Right ventricle myocardium superior (tissue), 1 donor: ENCODE measurements around the gene ATXN1. TPM values are rescaled to one million over a fixed set of nuclear protein-coding genes. Genes with fewer than 3 reads are reported as not detected.

Source experiments
- ATAC-seq: fragments of 200-7000 bp; cut with Tn5 transposase; one replicate; pipeline ENCODE4 v1.9.1; 2020; ENCODE audit warnings: mild to moderate bottlenecking; ENCODE audit not compliant: poor library complexity
- DNase-seq: peaks from one replicate; pipeline ENCODE4 v3.0.0-alpha.2; 2020
- intact Hi-C: fragments of 100-400 bp; cut with DNase I; formaldehyde crosslinking; loops from one replicate; pipeline ENCODE4 v1.11.2; 2022
- total RNA-seq: library from RNA; stranded (reverse); fragmentation: NEBNext Ultra II Directional; extraction: Animal tissue kit (Norgen Biotek cat#: 25700); gene quantifications from one replicate; pipeline ENCODE4 v1.2.1, GENCODE V29; 2021
- donor health status: DM: no; HTN: yes; CAD: no; lungs with severe emphysema.

ATXN1 gene
- total RNA-seq, 1 donor from 2014 or later = 36.1 TPM

DNA sequence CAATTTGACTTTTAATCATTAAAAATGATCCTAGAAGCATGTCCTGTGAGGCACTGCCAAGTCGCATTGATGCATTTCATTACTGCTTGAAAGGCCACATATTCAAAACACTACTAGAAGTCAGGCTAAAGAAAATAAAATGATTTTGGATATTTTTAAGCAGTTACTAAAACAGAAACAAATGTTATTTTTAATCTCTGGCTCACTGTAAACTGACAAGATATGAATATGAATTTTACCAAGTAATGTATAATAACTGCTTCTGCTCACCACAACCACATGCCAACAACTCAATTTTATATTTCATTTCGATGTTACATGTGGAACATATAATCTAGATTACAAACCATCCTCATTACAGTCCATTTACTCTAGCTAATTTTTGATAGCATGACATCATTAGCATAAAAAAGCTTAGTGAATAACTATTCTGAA is 90.6 kb downstream of the ATXN1 start:
- ATAC-seq (no peak), DNase-seq (no peak)
- intact Hi-C loops = no loop called here

DNA sequence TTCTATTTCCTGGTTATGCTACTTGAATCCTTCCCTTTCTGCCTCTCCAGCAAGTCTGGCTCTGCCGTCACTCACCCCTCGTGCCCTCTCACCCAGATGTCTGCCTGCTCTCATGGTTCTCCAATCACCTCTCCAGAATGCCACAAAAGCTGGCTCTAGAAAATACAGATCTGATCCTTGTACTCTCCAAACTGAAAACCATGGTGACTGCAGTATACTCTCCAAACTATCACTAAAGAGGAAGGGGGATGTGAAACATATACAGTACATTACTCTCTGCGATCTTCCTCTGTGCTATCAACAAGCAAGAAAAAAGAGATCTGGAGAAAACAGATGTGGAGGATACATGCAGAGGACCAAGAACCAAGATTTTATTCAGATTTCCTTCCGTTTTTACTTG is 91.1 kb downstream of the ATXN1 start:
- DNase-seq (peak; percentile 75), ATAC-seq (peak; percentile 88)
- intact Hi-C loops = no loop called here

DNA sequence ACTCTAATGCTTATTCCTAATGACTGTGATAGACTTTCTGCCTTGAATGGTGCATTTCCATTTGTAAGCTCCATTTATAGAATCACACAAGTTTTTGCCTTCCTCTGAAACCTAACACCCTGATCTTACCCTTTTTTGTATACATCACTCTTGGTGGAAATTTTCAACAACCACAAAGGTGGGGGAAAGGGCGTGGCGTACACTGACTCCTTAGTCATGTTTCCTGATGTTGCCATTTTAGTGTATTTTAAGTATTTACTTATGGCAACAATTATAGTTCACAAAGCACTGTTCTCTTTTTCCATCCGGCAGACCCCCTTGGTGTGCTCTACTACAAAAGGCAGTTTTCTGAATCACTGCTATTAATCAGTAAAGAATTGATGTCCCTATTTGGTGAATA is 92.0 kb downstream of the ATXN1 start:
- no peak for ATAC-seq

DNA sequence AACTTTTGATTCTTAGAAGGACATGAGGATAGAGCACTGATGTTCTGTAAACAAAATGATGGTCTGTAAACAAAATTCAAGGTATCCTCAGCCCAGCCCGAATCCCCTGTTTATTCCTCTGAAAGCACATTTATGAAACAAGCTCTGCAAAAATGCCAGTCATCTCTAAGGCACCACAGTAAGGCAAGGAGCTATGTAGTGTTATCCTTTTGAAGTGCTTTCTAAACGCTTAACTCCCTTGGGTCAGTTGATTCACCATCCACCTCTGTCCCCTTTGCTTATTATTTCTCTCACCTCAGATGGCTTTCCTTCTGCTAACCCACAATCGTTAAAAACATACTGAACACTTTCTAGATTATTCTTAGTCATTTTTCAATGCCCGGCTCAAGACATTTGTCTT is 93.8 kb downstream of the ATXN1 start:
- DNase-seq = no peak
- no peak for ATAC-seq
- intact Hi-C loops = no loop called here

More for the DNA sequence above, 92.0 kb downstream of the ATXN1 start:
- intact Hi-C loops = no loop called here
- no peak for DNase-seq

DNA sequence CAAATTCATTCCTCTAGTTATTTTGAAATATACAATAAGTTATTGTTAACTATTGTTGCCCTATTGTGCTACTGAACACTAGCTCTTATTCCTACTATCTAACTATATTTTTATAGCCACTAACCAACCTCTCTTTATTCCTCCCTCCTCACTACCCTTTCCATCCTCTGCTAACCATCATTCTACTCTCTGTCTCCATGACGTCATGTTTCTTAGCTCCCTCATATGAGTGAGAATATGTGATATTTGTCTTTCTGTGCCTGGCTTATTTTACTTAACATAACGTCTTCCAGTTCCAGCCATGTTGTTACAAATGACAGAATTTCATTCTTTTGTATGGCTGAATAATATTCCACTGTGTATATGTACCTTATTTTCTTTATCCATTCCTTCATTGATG is 95.3 kb downstream of the ATXN1 start:
- DNase-seq (no peak), ATAC-seq (no peak)
- intact Hi-C loops = no loop called here

DNA sequence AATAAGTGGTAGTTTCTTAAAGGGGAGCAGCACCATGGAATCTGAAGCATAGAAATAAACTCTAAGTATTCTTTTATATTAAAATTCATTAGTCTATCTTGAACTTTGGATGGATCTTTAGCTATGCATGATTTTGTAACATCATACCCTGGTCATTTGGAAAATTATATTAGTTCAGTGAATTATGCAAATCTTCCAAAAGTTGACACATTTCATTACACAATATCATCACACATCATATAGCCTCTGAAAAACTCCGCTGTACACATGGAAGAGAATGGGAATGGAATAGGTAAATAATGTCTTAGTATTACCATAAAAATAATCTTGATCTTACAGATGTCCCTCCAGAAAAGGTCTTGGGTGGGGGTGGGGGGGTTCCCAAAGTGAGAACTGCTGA is 96.1 kb downstream of the ATXN1 start:
- DNase-seq (no peak), ATAC-seq (no peak)
- intact Hi-C loops = no loop called here

DNA sequence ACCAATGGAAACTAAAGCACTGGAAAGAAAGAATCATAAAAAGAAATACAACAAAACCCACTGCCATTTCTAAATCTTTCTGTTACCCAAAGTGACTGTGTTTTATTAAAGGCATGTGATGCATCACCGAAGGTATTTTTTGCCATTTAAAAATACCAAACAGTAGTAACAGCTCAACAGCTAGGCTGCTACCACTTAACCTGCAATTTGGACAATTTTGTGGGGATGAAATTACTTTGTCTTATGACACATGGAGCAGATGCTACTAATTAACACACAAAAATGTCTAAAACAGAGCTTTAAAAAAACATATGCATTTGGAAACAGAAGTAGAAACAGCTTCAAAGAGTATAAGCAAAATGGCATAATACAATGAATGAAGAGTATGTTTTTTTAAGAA is 97.4 kb downstream of the ATXN1 start:
- DNase-seq = no peak
- ATAC-seq = no peak
- intact Hi-C loops = no loop called here

DNA sequence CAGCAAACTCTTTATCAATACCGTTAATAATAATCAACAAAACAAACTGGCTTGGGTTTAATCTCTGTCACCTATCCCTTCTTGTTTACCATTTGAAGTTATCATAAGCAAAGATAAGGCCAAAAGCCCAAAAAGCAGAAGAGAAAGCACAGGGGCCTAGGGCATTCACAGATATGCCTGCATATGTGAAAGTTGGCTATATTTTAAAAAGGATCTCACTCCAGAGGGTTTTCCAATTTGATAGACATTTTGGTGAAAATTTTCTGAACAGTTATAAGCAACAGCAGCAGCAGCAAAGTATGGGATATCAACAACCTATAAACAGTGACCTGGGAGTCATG is 101.1 kb downstream of the ATXN1 start:
- intact Hi-C loops = no loop called here
- DNase-seq (no peak), ATAC-seq (no peak)

DNA sequence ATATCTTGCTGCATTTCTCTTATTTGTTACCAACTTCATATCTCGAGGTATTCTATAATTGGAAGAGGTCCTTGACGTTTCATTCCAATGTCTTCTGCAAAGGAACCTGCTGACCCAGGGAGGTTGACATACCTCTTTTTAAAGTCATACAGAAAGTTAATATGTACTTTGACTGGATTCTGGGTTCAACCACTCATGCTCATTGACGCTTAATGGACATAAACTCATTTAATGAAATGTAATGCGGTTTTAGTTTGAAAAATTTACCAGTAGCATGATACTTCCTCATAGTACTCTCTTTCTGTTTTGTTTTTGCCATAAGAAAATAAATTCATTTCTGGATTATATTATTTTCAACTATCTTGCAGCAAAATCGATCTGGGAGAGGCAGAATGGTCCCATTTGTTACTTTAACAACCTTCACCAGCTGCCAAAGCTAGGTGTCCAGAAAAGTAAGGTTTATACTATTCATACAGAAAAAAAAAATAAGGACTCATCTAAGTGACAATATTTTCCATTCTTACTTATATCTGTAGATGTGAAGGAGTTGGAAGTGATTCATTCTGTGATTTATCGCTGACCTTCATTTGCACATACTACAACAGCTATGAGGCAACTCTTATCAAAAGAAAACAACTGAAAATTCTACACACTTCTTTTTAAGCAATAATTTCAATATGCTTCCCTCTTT is 101.6 kb downstream of the ATXN1 start:
- ATAC-seq (no peak), DNase-seq (no peak)
- intact Hi-C loops = no loop called here

DNA sequence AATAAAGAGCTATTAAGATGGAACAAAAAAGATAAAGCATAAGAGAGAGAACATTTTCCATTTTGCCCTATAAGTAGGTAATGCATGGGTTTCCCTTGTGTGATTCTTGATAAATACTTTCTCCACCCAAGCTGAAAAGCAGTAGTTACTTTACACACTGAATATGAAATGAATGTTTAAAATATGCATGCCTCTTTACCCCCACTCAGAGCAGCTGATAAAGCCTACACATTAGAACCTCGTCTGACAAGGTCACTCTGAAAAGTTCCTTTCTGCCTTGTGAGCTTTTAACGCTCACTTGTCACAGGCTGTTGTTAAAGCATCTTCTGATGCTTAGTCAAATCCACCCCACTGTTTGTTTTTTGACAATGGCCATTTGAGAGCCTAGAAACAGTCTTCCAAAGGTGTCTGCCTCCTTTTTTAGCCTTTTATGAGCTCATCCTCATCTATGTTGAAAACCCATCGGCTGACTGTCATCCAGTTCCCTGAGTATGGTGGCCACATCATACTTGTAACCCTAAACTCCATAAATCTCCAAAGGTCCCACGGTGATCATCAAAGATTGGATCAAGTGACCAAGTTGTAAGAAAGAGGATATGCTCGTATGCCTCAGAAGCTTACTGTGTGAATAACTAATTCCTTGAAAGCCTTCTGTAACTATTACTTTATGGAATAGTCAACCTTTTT is 102.8 kb downstream of the ATXN1 start:
- ATAC-seq (peak; percentile 44), DNase-seq (no peak)
- intact Hi-C loops = no loop called here

DNA sequence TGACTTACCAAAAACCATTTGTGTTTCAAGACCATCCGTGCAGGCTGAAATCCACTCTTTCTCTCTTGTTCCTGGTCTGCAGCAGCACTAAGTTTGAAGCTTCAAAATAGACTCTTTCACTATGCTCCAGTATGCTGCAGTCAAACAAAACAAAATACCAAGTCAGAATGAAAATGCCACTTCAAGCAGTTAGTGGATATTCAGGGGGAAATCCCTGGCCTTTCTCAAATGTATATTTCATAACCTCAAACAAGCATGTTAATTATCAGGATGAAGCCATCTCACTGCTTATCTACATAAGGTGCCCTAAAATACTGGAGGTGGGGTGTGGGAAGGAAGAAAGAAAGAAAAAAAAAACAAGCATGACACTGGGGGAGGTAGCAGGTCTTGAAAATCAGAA is 103.5 kb downstream of the ATXN1 start:
- intact Hi-C loops = no loop called here
- ATAC-seq (no peak), DNase-seq (no peak)

DNA sequence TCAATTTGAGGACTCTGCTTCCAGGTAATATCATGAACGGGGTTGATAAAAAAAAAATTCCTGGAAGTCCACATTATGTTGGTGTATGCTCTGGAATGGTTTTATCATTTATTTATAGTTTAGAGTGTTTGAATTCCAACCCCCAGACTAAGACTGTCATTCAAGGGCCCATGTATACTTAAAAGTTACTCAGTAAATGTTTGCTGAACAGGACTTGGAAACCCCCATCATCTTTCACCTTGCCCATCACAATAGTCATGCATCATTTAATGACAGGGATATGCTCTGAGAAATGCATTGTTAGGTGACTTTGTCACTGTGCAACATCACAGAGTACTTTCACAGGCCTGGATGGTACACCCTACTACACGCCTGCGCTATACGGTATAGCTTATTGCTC is 104.8 kb downstream of the ATXN1 start:
- ATAC-seq (no peak), DNase-seq (no peak)
- intact Hi-C loops = no loop called here

DNA sequence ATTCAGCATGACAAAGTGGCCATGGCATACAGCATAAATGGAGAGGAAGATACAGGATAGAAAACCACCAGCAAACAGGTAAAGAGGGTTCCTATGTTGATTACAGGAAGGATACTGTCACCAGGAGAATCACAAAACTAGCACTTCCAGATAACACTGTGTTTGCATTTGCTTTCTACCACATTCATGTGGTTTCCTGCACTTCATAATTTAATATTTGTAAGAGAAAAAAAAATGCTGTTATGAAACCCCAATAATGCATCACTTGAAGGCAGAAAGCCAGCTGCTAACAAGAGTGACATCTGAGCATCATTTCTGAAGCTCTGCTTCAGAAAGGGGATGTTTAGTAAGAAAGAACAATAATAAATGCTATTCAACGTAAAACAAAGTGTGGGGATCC is 106.6 kb downstream of the ATXN1 start:
- intact Hi-C loops = no loop called here
- ATAC-seq = no peak
- DNase-seq = no peak

DNA sequence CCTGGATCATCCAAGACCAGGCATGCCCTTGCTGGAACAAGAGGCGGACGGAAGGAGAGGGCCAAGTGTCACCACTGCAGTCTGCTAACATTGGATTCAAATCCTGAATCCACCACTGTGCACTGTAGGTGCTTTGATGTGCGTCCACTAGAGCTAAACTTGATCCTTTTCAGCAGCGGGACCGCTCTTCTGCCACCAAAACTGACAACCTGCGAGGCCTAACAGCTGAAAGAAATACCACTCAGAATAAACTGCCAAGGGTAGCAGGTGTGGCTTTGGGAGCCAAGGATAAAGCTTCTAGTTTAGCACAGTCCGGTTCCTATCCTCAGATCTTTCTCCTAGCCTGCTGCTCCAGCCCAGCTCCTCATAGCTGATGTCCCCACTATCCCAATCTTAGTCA is 108.0 kb downstream of the ATXN1 start:
- ATAC-seq (no peak), DNase-seq (no peak)
- intact Hi-C loops = no loop called here

DNA sequence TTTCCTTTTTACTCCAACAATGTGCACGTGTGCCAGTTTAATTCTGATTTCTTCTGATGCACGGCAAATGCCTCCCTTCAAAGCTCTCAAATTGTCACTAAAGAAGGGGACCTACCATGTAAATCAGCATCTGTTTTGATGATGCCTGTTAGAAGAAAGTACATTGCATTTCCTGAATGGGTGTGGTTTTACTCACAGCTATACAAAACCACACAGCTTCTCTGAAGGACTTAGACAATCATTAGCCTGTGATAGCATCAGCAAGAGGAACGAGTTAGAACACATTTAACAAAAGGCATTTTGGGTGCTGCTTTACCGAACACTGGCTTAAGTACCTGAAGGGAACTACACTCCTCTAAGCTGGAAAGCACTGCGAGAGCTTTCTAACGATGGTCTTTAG is 109.4 kb downstream of the ATXN1 start:
- ATAC-seq = no peak
- intact Hi-C loops = no loop called here
- DNase-seq = no peak

DNA sequence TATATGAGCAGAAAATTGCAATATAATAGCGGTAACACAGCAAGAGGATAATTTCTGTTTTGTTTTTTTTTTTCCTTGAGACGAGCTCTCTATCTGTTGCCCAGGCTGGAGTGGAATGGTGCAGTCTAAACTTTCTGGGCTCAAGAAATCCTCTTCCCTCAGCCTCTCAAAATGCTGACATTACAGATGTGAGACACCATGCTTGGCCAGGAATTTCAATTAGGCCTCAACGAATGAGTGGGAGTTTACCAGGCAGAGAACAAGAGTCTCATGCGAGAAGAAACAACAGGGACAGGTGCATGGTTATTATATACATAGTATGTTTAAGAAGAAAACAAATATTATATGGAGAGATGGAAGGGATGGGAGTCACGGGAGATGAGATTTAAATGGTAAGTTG is 111.4 kb downstream of the ATXN1 start:
- intact Hi-C loops = loop anchor here (2.0 kb wide), 1 partner anchor 41 kb away; no protein-coding TSS in a partner anchor
- DNase-seq (no peak), ATAC-seq (no peak)

DNA sequence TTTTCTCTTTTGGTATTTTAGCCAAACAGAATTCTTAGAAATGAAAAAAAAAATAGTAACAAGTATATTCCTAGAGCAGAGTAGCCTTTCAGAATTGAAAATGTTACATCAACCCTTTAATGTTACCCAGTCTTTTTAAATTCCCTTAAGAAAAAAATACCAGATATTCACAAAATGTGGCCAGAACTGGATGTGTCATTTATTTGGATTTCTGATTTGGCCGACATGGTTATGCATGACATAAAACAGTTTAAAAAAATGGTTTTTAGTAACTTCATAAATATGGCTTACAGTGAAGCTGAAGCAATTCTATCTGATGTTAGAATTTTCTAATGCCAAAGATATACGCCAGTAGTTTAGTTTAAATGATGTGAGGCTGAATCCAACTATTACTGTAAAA is 112.0 kb downstream of the ATXN1 start:
- intact Hi-C loops = loop anchor here (2.0 kb wide), 1 partner anchor 42 kb away; no protein-coding TSS in a partner anchor
- DNase-seq (no peak), ATAC-seq (no peak)

DNA sequence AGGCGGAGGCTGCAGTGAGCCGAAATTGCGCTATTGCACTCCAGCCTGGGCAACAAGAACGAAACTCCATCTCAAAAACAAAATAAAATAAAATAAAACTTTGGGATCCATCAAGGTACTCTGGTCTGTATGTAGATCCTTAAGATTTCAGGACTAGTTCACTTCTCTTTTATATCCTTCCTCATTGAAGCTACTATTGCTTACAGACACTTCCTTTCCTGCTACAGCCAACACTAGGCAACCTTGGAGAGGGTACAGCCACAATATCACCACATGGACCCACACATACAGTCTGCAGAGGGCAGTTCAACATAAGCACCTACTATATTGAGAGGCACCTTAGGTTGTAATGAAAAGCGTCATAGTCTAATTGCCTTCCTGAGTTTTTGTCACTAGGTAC is 113.3 kb downstream of the ATXN1 start:
- DNase-seq (no peak), ATAC-seq (no peak)
- intact Hi-C loops = loop anchor here (2.0 kb wide), 1 partner anchor 43 kb away; no protein-coding TSS in a partner anchor

DNA sequence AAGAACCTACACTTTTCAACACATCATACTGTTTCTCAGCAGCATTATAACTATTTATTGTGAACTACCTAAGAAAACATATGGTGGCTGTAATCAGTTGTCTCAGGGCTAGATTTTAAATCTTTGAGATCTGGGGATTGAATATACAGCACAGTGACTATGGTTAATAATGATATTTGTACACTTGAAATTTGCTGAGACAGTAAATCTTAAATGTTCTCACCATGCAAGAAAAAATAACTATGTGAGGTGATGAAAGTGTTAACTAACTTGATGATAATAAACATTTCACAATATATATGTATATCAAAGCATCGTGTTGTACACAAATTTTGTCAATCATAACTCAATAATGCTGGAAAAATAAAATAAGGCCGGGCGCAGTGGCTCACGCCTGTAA is 113.8 kb downstream of the ATXN1 start:
- intact Hi-C loops = no loop called here
- DNase-seq (no peak), ATAC-seq (no peak)

DNA sequence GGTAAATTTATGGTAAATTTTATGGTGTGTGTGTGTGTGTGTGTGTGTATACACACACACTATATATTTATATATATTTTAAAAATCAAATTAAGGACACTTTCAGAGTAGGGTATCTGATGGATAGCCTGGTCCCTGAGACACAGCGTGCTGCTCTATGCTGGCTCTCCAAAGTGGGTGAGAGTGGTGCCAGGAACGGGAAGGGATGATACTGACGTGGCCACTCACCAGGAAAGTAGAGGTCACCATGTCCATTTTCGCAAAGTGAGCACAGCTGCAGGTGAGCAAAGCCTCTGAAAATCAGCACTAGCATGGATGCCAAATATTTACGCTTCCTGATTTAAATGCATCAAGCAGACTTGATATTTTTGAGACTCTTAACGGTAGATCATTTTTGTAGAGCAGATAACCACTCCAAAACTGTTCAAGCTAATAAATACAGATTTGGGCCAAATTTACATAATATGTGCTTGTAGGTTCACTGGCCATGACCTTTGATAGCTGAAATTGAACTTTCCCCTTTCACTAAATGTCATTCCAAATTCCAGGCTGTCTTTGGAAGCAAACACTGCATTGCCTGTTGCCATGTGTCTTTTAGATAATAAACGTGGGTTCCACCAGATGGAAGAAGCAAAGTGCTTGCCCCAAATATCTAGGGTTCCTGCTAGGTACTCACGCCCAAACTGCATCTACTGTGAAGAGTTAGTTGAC is 116.6 kb downstream of the ATXN1 start:
- intact Hi-C loops = no loop called here
- no peak for DNase-seq
- ATAC-seq = no peak
